RWPE2 (cell line): ENCODE results near the gene TUFT1.

Source experiments
- ATAC-seq: fragments of 200-7000 bp; cut with Tn5 transposase; 3 replicates; pipeline ENCODE4 v1.9.1; 2021; ENCODE audit warnings: low read depth
- DNase-seq: peaks from one replicate; pipeline ENCODE4 v3.0.0-alpha.2; 2020; ENCODE audit warnings: low spot score
- H3K27ac ChIP-seq: fragments of 450-650 bp; 2 replicates; pipeline ENCODE4 v1.5.1; 2017; ENCODE audit warnings: mild to moderate bottlenecking; ENCODE audit not compliant: poor library complexity, severe bottlenecking
- H3K27me3 ChIP-seq: fragments of 250-450 bp; sonication (Bioruptor Pico); 2 replicates; pipeline ENCODE4 v1.5.1; 2021; ENCODE audit warnings: mild to moderate bottlenecking, moderate library complexity; ENCODE audit not compliant: insufficient read depth, poor library complexity, severe bottlenecking
- H3K36me3 ChIP-seq: fragments of 250-450 bp; sonication (Bioruptor Pico); 2 replicates; pipeline ENCODE4 v1.5.1; 2020; ENCODE audit warnings: low read depth, mild to moderate bottlenecking, moderate library complexity
- H3K4me1 ChIP-seq: fragments of 250-450 bp; sonication (Bioruptor Pico); 2 replicates; pipeline ENCODE4 v1.5.1; 2021; ENCODE audit warnings: mild to moderate bottlenecking, moderate library complexity; ENCODE audit not compliant: insufficient read depth, poor library complexity, severe bottlenecking
- H3K4me3 ChIP-seq: fragments of 250-450 bp; sonication (Bioruptor Pico); 2 replicates; pipeline ENCODE4 v1.5.1; 2021; ENCODE audit warnings: mild to moderate bottlenecking, moderate library complexity; ENCODE audit not compliant: severe bottlenecking
- H3K9me3 ChIP-seq: fragments of 250-450 bp; sonication (Bioruptor Pico); 2 replicates; pipeline ENCODE4 v1.5.1; 2021; ENCODE audit warnings: mild to moderate bottlenecking, moderate library complexity; ENCODE audit not compliant: severe bottlenecking
- CTCF ChIP-seq: fragments of 450-650 bp; IDR thresholded peaks from one replicate; pipeline ENCODE4 v1.5.1; 2017; ENCODE audit warnings: mild to moderate bottlenecking, moderate library complexity; ENCODE audit not compliant: poor library complexity, severe bottlenecking

TUFT1 gene

GRCh38 chr1:151508833-151509232 lies 31.3 kb upstream of the TUFT1 start:
- no peak for TF ChIP-seq CTCF
- Histone ChIP-seq H3K4me3 (no peak overlapping the region), H3K27me3 (no peaks in the 10 kb centered on the region), H3K36me3 (no peaks in the 10 kb centered on the region), H3K9me3 (no peaks in the 10 kb centered on the region), H3K4me1 (peaks cover 16% of the 10 kb centered on the region), H3K27ac (no peak overlapping the region)
- ATAC-seq (no peak), DNase-seq (no peak)

- no peak for DNase-seq
- Histone ChIP-seq H3K36me3 (no peaks in the 10 kb centered on the region), H3K27ac (no peak overlapping the region), H3K4me1 (peaks cover 23% of the 10 kb centered on the region), H3K4me3 (no peak overlapping the region), H3K9me3 (no peaks in the 10 kb centered on the region), H3K27me3 (no peaks in the 10 kb centered on the region)
- no peak for ATAC-seq
- TF ChIP-seq CTCF = no peak
Observed at GRCh38 chr1:151509350-151510019, 30.6 kb upstream of the TUFT1 start.

- Histone ChIP-seq H3K27ac (no peak overlapping the region), H3K27me3 (no peaks in the 10 kb centered on the region), H3K36me3 (no peaks in the 10 kb centered on the region), H3K9me3 (no peaks in the 10 kb centered on the region), H3K4me3 (no peak overlapping the region), H3K4me1 (peaks cover 28% of the 10 kb centered on the region)
- no peak for TF ChIP-seq CTCF
- ATAC-seq = no peak
- DNase-seq = no peak
Observed at GRCh38 chr1:151510020-151510405, 30.1 kb upstream of the TUFT1 start.

- ATAC-seq (no peak), DNase-seq (no peak)
- H3K4me1 ChIP-seq = peaks cover 34% of the 10 kb centered on the region
- no peaks in the 10 kb centered on the region for H3K27me3 ChIP-seq
- peak overlapping the region; percentile 97 for H3K27ac ChIP-seq
- no peak for TF ChIP-seq CTCF
- H3K36me3 ChIP-seq = no peaks in the 10 kb centered on the region
- peak overlapping the region; percentile 40 for H3K4me3 ChIP-seq
- no peaks in the 10 kb centered on the region for H3K9me3 ChIP-seq
Observed at GRCh38 chr1:151510614-151510956, 29.5 kb upstream of the TUFT1 start.

GRCh38 chr1:151510957-151511635 lies 29.0 kb upstream of the TUFT1 start, which contains the start of gene CGN:
CGN (plus strand) TSS chr1:151511387; CDS start chr1:151518520, 7,133 bp downstream.
- H3K36me3 ChIP-seq = no peaks in the 10 kb centered on the region
- ATAC-seq (peak; percentile 72), DNase-seq (peak; percentile 90)
- no peak for TF ChIP-seq CTCF
- peaks cover 39% of the 10 kb centered on the region for H3K4me1 ChIP-seq
- no peaks in the 10 kb centered on the region for H3K27me3 ChIP-seq
- H3K9me3 ChIP-seq = no peaks in the 10 kb centered on the region
- H3K27ac ChIP-seq = peak within 1 kb of the TSS; percentile 97
- H3K4me3 ChIP-seq = peak within 1 kb of the TSS; percentile 40
